ENCODE measurements around the gene LTV1.

GRCh38 chr6:143912671-143913070 is 69.5 kb downstream of the LTV1 start:
- TF ChIP-seq EZH2 (IDR thresholded peaks at IDR 0.05; ENCODE audit: borderline replicate concordance) (no peak), CTCF (IDR thresholded peaks at IDR 0.05; ENCODE audit: poor library complexity) (no peak)
